K562 (cell line): Measurements from ENCODE around the gene TRPM4. TPM values are rescaled to one million over a fixed set of nuclear protein-coding genes. Genes with fewer than 3 reads are reported as not detected.

Experiments used
- ATAC-seq: fragments of 200-7000 bp; cut with Tn5 transposase; 3 replicates; pipeline ENCODE4 v1.9.1; 2020; ENCODE audit warnings: moderate library complexity
- BruUV-seq: library from RNA; stranded (reverse); fragments of 400-500 nt; replicated peaks from 2 replicates; lab custom pipeline; 2021; lab: Mats Ljungman, UMichigan
- CTCF ChIA-PET: fragments of 300-600 bp; formaldehyde crosslinking; extraction: SDS; loops from one replicate; lab custom pipeline; 2021; ENCODE audit warnings: low intra/inter-chr PET ratio; lab: Yijun Ruan, JAX
- POLR2A ChIA-PET: fragments of 300-600, 350-650 bp; sonication (Branson Sonifier 250); formaldehyde crosslinking; extraction: SDS; loops from one replicate; lab custom pipeline; 2021; ENCODE audit warnings: antibody characterized with exemption, inconsistent platforms; lab: Yijun Ruan, JAX
- DNase-seq, 4 experiments: peaks; one replicate each; pipeline versions ENCODE4 v3.0.0 to v3.0.0-alpha.2; 2011 to 2018; ENCODE audit warnings: low spot score in 3 of 4, mixed read lengths in 3 of 4; ENCODE audit errors: extremely low read depth in 1 of 4
- FAIRE-seq: peaks from 2 replicates; lab custom pipeline; 2011; peaks lifted over from hg19 to GRCh38; lab: Jason Lieb, UNC
- H2AFZ ChIP-seq: 2 replicates; pipeline ENCODE4 v1.6.0; 2011; ENCODE audit warnings: low read depth, low read length, control low read depth, inconsistent platforms
- H3K27ac ChIP-seq: fragments of 200-600 bp; 3 replicates; pipeline ENCODE4 v1.8.0; 2011; ENCODE audit warnings: low read depth, mild to moderate bottlenecking, control low read depth, inconsistent platforms, low read length, moderate library complexity, mixed read lengths; ENCODE audit errors: extremely low read depth
- H3K27me3 ChIP-seq, 2 experiments: fragments of 300-600 bp in 1 of 2; 2 replicates in 1 of 2; 3 replicates in 1 of 2; pipeline versions ENCODE4 v1.6.0 to v1.8.0; 2011; ENCODE audit warnings: inconsistent platforms in 2 of 2, low read length in 2 of 2, mild to moderate bottlenecking in 1 of 2, mixed read lengths in 1 of 2, moderate library complexity in 1 of 2; ENCODE audit not compliant: control insufficient read depth in 2 of 2, insufficient read depth in 2 of 2
- H3K36me3 ChIP-seq: fragments of 300-600 bp; 3 replicates; pipeline ENCODE4 v1.8.0; 2011; ENCODE audit warnings: mild to moderate bottlenecking, low read length, inconsistent platforms; ENCODE audit not compliant: control insufficient read depth, insufficient read depth
- H3K4me1 ChIP-seq, 2 experiments: fragments of 200-600 bp in 1 of 2; replicated peaks in 1 of 2; 2 replicates in 1 of 2; 3 replicates in 1 of 2; pipeline versions ENCODE4 v1.5.1 to v1.8.0; 2011; ENCODE audit warnings: inconsistent platforms in 2 of 2, low read length in 2 of 2, mild to moderate bottlenecking in 1 of 2, mixed read lengths in 1 of 2, moderate library complexity in 1 of 2; ENCODE audit not compliant: control insufficient read depth in 2 of 2, insufficient read depth in 2 of 2
- H3K4me2 ChIP-seq: 2 replicates; pipeline ENCODE4 v1.6.1; 2011; ENCODE audit warnings: low read length, control low read depth, inconsistent platforms, mixed read lengths; ENCODE audit not compliant: insufficient read depth
- H3K4me3 ChIP-seq: fragments of 200-600 bp; sonication (generic), shearing (Covaris generic); 2 replicates; pipeline ENCODE4 v1.5.1; 2016; ENCODE audit warnings: control low read depth, inconsistent platforms
- H3K79me2 ChIP-seq: fragments of 200-600 bp; 3 replicates; pipeline ENCODE4 v1.8.0; 2011; ENCODE audit warnings: low read length, inconsistent platforms; ENCODE audit not compliant: control insufficient read depth, insufficient read depth
- H3K9ac ChIP-seq, 2 experiments: 2 replicates each; pipeline versions ENCODE4 v1.6.0 to v1.6.1; 2011; ENCODE audit warnings: low read depth in 2 of 2, low read length in 2 of 2, control low read depth in 1 of 2, inconsistent platforms in 1 of 2, mild to moderate bottlenecking in 1 of 2, mixed read lengths in 1 of 2; ENCODE audit not compliant: insufficient read depth in 1 of 2
- H3K9me1 ChIP-seq: one replicate; pipeline ENCODE4 v1.6.0; 2011; ENCODE audit warnings: inconsistent platforms, mild to moderate bottlenecking, low read length, moderate library complexity; ENCODE audit not compliant: control insufficient read depth, insufficient read depth
- H3K9me3 ChIP-seq: replicated peaks from 2 replicates; pipeline ENCODE4 v1.5.1; 2011; ENCODE audit warnings: low read depth, low read length, inconsistent platforms; ENCODE audit not compliant: control insufficient read depth, insufficient read depth
- H4K20me1 ChIP-seq: replicated peaks from 2 replicates; pipeline ENCODE4 v1.6.1; 2011; ENCODE audit warnings: low read length, inconsistent platforms, mixed read lengths; ENCODE audit not compliant: control insufficient read depth, insufficient read depth
- E2F1 ChIP-seq: sonication (generic); formaldehyde crosslinking; IDR thresholded peaks from 2 replicates; pipeline ENCODE4 v1.8.1; 2023; ENCODE audit warnings: mild to moderate bottlenecking, missing genetic modification reagents, moderate library complexity
- HDAC2 ChIP-seq: fragments of 450-650 bp; IDR thresholded peaks from 2 replicates; pipeline ENCODE4 v1.6.1; 2016; ENCODE audit warnings: mild to moderate bottlenecking
- HDGF ChIP-seq: fragments of 450-650 bp; IDR thresholded peaks from 2 replicates; pipeline ENCODE4 v1.6.1; 2016
- JUND ChIP-seq, 2 experiments: IDR thresholded peaks; 2 replicates in 1 of 2; 3 replicates in 1 of 2; pipeline ENCODE4 v1.6.1; 2011; ENCODE audit warnings: borderline replicate concordance in 2 of 2, low read depth in 2 of 2, low read length in 2 of 2, improper control_type of control experiment in 1 of 2, missing biosample characterization in 1 of 2, missing genetic modification characterization in 1 of 2, missing genetic modification reagents in 1 of 2
- MBD2 ChIP-seq: sonication (generic); IDR thresholded peaks from 2 replicates; pipeline ENCODE4 v1.6.1; 2016; ENCODE audit warnings: low read depth, borderline replicate concordance
- MTA3 ChIP-seq: fragments of 450-650 bp; formaldehyde crosslinking; IDR thresholded peaks from 2 replicates; pipeline ENCODE4 v1.6.1; 2017; ENCODE audit warnings: mild to moderate bottlenecking, borderline replicate concordance
- MYC ChIP-seq, 2 experiments: fragments of 250-450 bp in 1 of 2; sonication (Bioruptor Pico) in 1 of 2; IDR thresholded peaks; 2 replicates each; pipeline versions ENCODE4 v1.5.1 to v1.6.1; 2012 to 2021; ENCODE audit warnings: low read depth in 2 of 2, borderline replicate concordance in 1 of 2, improper control_type of control experiment in 1 of 2, low read length in 1 of 2, mild to moderate bottlenecking in 1 of 2, moderate library complexity in 1 of 2
- NR2C2 ChIP-seq, 2 experiments: fragments of 200-800 bp in 1 of 2; sonication (Bioruptor generic) in 1 of 2; sonication (generic) in 1 of 2; formaldehyde crosslinking in 1 of 2; IDR thresholded peaks; 2 replicates each; pipeline versions ENCODE4 v1.6.1 to v1.8.0; 2016 to 2022; ENCODE audit warnings: mild to moderate bottlenecking in 1 of 2, missing compliant biosample characterization in 1 of 2, missing genetic modification characterization in 1 of 2, missing genetic modification reagents in 1 of 2
- NRF1 ChIP-seq, 2 experiments: fragments of 450-650 bp; IDR thresholded peaks in 1 of 2; conservative IDR thresholded peaks in 1 of 2; 2 replicates each; pipeline ENCODE4 v1.6.1; 2014; ENCODE audit warnings: mild to moderate bottlenecking in 2 of 2
- POLR2B ChIP-seq: fragments of 450-650 bp; IDR thresholded peaks from 2 replicates; pipeline ENCODE4 v1.6.1; 2018; ENCODE audit warnings: low read depth; ENCODE audit not compliant: partially characterized antibody
- POLR3G ChIP-seq: IDR thresholded peaks from 2 replicates; pipeline ENCODE4 v1.6.1; 2011; ENCODE audit not compliant: insufficient read length, insufficient replicate concordance; ENCODE audit errors: extremely low read depth
- RCOR1 ChIP-seq, 2 experiments: IDR thresholded peaks; 2 replicates each; pipeline ENCODE4 v1.6.1; 2012; ENCODE audit warnings: low read depth in 2 of 2, low read length in 2 of 2, borderline replicate concordance in 1 of 2, improper control_type of control experiment in 1 of 2
- SIX5 ChIP-seq, 2 experiments: IDR thresholded peaks; 2 replicates each; pipeline ENCODE4 v1.6.1; 2011; ENCODE audit warnings: low read length in 2 of 2, borderline replicate concordance in 1 of 2, low read depth in 1 of 2, mild to moderate bottlenecking in 1 of 2, moderate library complexity in 1 of 2; ENCODE audit not compliant: insufficient read depth in 1 of 2
- SP2 ChIP-seq: IDR thresholded peaks from 2 replicates; pipeline ENCODE4 v1.6.1; 2011; ENCODE audit warnings: mild to moderate bottlenecking, low read depth, low read length, moderate library complexity; ENCODE audit not compliant: poor library complexity, severe bottlenecking; ENCODE audit errors: extremely low read depth
- TAF7 ChIP-seq: fragments of 450-650 bp; IDR thresholded peaks from 2 replicates; pipeline ENCODE4 v1.6.1; 2016; ENCODE audit warnings: missing genetic modification characterization, missing compliant biosample characterization
- TCF7L2 ChIP-seq: fragments of 150-350 bp; IDR thresholded peaks from 2 replicates; pipeline ENCODE4 v1.6.1; 2016; ENCODE audit warnings: low read depth, mild to moderate bottlenecking, low read length, moderate library complexity
- ZBTB8A ChIP-seq: fragments of 450-650 bp; IDR thresholded peaks from 2 replicates; pipeline ENCODE4 v1.6.1; 2018; ENCODE audit warnings: mild to moderate bottlenecking, moderate library complexity; ENCODE audit not compliant: partially characterized antibody
- ZFX ChIP-seq: sonication (generic); formaldehyde crosslinking; IDR thresholded peaks from 2 replicates; pipeline ENCODE4 v1.8.0; 2022; ENCODE audit warnings: mild to moderate bottlenecking, missing genetic modification reagents, moderate library complexity
- ZNF408 ChIP-seq: fragments of 250-450 bp; sonication (Bioruptor Pico); IDR thresholded peaks from 2 replicates; pipeline ENCODE4 v1.4.0; 2020; ENCODE audit warnings: low read depth, mild to moderate bottlenecking, moderate library complexity
- ZNF79 ChIP-seq: fragments of 250-450 bp; sonication (Bioruptor Pico); IDR thresholded peaks from 2 replicates; pipeline ENCODE4 v1.4.0; 2020; ENCODE audit warnings: low read depth, mild to moderate bottlenecking, moderate library complexity
- WGBS: fragments of 100-300 bp; shearing (Covaris generic); methylation state at CpG from one replicate; pipeline ENCODE4 v1.1.6; 2016; ENCODE audit warnings: low coverage, mixed read lengths; ENCODE audit not compliant: insufficient coverage; ENCODE audit errors: missing lambda C conversion rate; 5-methylcytosine and 5-hydroxymethylcytosine counted together
- in situ Hi-C: fragments of 300-500 bp; cut with MboI; formaldehyde crosslinking; loops from 4 replicates; pipeline ENCODE4 v1.15.0; 2018; ENCODE audit warnings: inconsistent platforms, mixed read lengths
- intact Hi-C: fragments of 100-400 bp; cut with micrococcal nuclease; formaldehyde crosslinking; loops from 2 replicates; pipeline ENCODE4 v1.14.2; 2022
- polyA plus RNA-seq, 8 experiments: library from polyadenylated mRNA; depleted of rRNA in 4 of 8; stranded (reverse) in 5 of 8; unstranded in 3 of 8; fragments of >200 nt; fragmentation: Nextera tagmentation in 2 of 8; fragmentation: Illumina TruSeq in 1 of 8; extraction: Ambion mirVana in 2 of 8; extraction: Trizol in 1 of 8; gene quantifications; 2 replicates each; pipeline versions ENCODE4 v1.2.1 to v1.2.3, GENCODE V29; 2011 to 2014; ENCODE audit warnings: inconsistent platforms in 1 of 8, missing spikeins in 1 of 8
- total RNA-seq, 7 experiments: library from RNA; depleted of rRNA in 6 of 7; stranded (reverse); fragments of >200 nt in 6 of 7; fragmentation: Illumina TruSeq in 2 of 7; extraction: Trizol in 2 of 7; gene quantifications; 2 replicates each; pipeline versions ENCODE4 v1.2.1 to v1.2.3, GENCODE V29; 2011 to 2021; ENCODE audit warnings: low replicate concordance in 1 of 7

TRPM4 gene
- total and polyA plus RNA-seq, 9 of the 15 experiments (the other 6 are each of a cell fraction or from before 2014, with no cell fraction given) = 6.5 to 45.4 (median 15.2) TPM

GRCh38 chr19:49142866-49143335 lies 14.7 kb upstream of the TRPM4 start:
- peak; percentile 99 for FAIRE-seq
- H3K4me2 ChIP-seq = peak overlapping the region; percentile 85
- intact Hi-C loops = loop anchor here (2.0 kb wide), 1 partner anchor 14 kb away; no protein-coding TSS in a partner anchor
- TF ChIP-seq TAF7 (tag) (no peak), RCOR1 (IDR thresholded peaks at IDR 0.05; ENCODE audit: borderline replicate concordance in 1 of 2, low read depth in 2 of 2, low read length in 2 of 2) (peak in 1 of 2 experiments; percentile 42; a peak in 1 of 4 replicates), MBD2 (peak; percentile 78), MYC (IDR thresholded peaks at IDR 0.05; ENCODE audit: low read depth, low read length) (0 out of 2 replicates have a peak, but pooled peaks have one; percentile 22), MYC (CRISPR knock-in tag; IDR thresholded peaks at IDR 0.05; ENCODE audit: borderline replicate concordance, low read depth) (no peak), ZBTB8A (no peak), SP2 (peak; percentile 56), ZNF79 (CRISPR knock-in tag) (no peak), SIX5 (IDR thresholded peaks at IDR 0.05; ENCODE audit: borderline replicate concordance in 1 of 2, insufficient read depth in 1 of 2, low read depth in 1 of 2, low read length in 2 of 2) (no peak), JUND (IDR thresholded peaks at IDR 0.05; ENCODE audit: borderline replicate concordance, low read depth, low read length) (peak; percentile 14; the same call in 1 of the 2 replicates), JUND (tag; IDR thresholded peaks at IDR 0.05; ENCODE audit: borderline replicate concordance, low read depth, low read length) (no peak), NR2C2 (CRISPR knock-in tag; IDR thresholded peaks at IDR 0.05) (no peak), NR2C2 (tag; IDR thresholded peaks at IDR 0.05) (peak; percentile 69), NRF1 (conservative IDR thresholded peaks at IDR 0.05 in 1 of 2, IDR thresholded peaks at IDR 0.05 in 1 of 2) (peak; percentile 72 to 79), TCF7L2 (0 out of 2 replicates have a peak, but pooled peaks have one; percentile 8), POLR3G (no peak), POLR2B (peak; percentile 32), HDAC2 (peak; percentile 41; the same call in 1 of the 2 replicates), MTA3 (peak; percentile 41; the same call in 1 of the 2 replicates), ZFX (CRISPR knock-in tag) (peak; percentile 26; the same call in 1 of the 2 replicates), ZNF408 (CRISPR knock-in tag) (no peak), HDGF (peak; percentile 97), E2F1 (CRISPR knock-in tag) (0 out of 2 replicates have a peak, but pooled peaks have one; percentile 30)

More at GRCh38 chr19:49142866-49143335, 14.7 kb upstream of the TRPM4 start:
- H3K4me3 ChIP-seq = peak overlapping the region; percentile 46
- H3K9me1 ChIP-seq = no peaks in the 10 kb centered on the region
- H3K27me3 ChIP-seq = no peaks in the 10 kb centered on the region
- H4K20me1 ChIP-seq = no peaks in the 10 kb centered on the region
- 12% methylated on average over 21 of the region's 21 CpGs for WGBS
- no peaks in the 10 kb centered on the region for H3K36me3 ChIP-seq
- H3K27ac ChIP-seq = peak overlapping the region; percentile 43; the same call in 1 of the 3 replicates
- DNase-seq = peak; percentile 77 to 97 (median 86)
- ChIA-PET POLR2A (interaction anchor here (0.6 to 0.9 kb wide), 4 partner anchors 9 to 614 kb away, joined by 3 to 5 read pairs (median 3); no protein-coding TSS in a partner anchor), CTCF (interaction anchor here (0.6 kb wide), 1 partner anchor 43 kb away, joined by 3 read pairs; no protein-coding TSS in a partner anchor)
- peak; percentile 97 for ATAC-seq
- no TSS peak for BruUV-seq
- no peaks in the 10 kb centered on the region for H3K9me3 ChIP-seq
- peak overlapping the region; percentile 93 for H2AFZ ChIP-seq
- peaks cover 14 to 44% of the 10 kb centered on the region in 2 experiments; a peak in 4 of 5 replicates for H3K4me1 ChIP-seq
- H3K9ac ChIP-seq = peak overlapping the region in 1 of 2 experiments; percentile 45; a peak in 2 of 4 replicates
- H3K79me2 ChIP-seq = peaks cover 3% of the 10 kb centered on the region; the same call in 2 of the 3 replicates
- in situ Hi-C loops = no loop called here
